Measurements from ENCODE around the gene KRT75.

Gene KRT75

DNA sequence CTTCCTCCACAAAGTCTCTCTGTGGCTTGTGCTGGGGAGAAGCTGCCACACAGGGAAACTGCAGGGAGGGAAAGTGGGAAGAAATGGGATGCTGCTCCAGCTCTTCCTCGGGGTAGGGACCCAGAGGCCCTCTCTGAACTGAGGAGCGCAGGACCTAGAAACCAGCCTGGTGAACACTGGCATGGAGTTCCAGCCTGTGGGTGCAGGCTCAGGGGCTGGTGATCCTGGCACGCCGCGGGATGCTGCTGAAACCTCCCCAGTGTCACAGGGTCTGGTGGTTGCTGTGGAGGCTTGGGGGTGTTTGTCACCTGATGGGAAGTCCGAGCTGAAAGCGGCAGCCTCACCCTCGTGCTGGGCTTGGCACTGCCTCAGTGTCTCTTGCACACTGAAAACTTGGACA lies 5.2 kb upstream of the KRT75 start:
- no peak for DNase-seq

DNA sequence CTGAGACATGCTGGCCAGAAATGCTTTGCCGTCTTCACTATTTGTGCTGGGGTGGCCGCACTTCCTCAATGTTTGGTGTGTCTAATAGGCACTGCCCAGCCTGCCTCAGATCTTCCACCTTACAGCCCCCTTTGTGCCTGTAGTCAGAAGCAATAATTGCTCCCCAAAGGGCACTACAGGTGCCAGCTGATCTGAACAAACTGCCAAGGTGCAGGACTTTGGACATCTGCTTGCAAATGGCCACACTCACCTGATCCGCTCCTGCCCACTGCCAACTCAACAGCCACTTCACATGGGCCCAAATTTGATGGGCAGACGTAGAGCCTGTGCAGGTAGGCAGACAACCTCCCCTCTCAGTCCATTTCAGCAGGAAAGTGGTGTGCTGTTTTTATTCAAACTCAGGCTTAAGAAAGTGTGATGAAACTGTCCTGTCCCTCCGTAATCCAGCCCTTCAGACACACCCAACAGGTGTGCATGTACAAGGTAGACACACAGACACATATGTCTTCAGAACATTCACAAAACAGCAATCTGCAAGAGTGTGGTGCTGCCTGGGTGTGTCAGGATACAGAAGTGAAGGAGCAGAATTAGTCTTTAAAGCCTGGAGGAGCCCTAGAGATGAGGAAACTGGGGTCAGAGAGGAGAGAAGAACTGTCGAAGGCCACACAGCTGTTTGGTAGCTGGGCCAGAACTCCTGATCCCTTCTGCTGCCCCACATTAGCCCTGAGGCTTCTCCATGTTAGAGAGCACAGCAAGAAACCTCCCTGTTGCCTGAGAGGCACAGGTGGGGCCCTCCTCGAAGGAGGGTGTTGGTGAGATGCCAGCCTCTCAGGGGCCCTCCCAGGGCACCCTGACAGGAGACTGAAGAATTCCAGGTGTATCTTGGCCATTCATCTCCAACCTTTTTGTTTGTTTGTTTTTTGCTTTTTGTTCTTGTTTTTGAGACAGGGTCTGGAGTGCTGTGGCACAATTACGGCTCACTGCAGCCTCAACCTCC lies 4.4 kb upstream of the KRT75 start:
- DNase-seq: no peak

DNA sequence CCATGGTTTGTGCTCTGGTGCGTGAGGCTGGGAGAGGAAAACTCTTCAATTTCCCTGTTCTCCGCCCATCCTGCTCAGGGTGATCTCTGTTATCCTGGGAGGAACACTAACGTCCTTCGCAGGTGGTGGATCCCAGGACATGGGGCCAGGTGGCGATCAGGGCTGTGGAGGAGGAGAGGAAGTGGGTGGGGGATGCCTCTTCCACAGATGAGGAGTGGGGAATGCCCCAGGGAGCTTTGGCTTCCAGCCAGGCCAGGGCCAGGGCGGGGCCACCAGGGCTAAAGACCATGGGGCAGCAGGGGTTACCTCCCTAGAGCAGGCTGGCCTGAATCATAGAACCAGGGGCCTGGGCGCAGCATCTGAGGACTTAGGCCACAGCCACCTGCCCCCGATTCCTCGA lies 3.3 kb upstream of the KRT75 start:
- DNase-seq: no peak

DNA sequence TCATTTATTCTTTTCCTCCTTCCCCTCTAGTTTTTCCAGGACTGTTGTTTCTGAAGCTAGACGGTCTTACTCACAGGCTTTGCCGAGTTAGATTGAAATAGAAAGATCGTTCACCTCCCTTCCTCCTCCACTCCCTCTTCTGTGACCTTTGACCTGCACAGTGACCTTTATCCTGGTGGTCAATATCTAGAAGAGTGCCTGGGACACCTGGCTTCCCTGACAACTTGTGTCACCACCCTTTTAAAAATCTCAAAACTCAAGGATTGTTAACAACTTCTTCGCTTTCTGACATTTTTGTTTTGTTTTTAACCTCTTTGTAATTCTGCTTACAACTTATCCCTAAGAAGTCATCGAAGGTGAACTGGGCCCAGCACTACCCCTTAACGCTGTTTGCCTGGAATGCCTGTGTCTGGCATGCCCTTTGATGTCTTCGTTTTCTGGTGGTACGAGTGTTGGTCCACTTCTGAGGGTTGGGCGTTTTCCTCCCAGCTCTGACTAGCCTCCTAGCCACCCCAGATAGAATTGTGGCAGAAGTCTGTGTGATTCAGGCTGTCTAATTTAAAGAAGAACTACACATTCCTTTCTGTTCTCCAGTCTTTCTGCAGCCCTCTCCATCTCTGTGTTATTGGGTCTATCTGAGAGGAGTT lies 2.8 kb upstream of the KRT75 start:
- DNase-seq: no peak

DNA sequence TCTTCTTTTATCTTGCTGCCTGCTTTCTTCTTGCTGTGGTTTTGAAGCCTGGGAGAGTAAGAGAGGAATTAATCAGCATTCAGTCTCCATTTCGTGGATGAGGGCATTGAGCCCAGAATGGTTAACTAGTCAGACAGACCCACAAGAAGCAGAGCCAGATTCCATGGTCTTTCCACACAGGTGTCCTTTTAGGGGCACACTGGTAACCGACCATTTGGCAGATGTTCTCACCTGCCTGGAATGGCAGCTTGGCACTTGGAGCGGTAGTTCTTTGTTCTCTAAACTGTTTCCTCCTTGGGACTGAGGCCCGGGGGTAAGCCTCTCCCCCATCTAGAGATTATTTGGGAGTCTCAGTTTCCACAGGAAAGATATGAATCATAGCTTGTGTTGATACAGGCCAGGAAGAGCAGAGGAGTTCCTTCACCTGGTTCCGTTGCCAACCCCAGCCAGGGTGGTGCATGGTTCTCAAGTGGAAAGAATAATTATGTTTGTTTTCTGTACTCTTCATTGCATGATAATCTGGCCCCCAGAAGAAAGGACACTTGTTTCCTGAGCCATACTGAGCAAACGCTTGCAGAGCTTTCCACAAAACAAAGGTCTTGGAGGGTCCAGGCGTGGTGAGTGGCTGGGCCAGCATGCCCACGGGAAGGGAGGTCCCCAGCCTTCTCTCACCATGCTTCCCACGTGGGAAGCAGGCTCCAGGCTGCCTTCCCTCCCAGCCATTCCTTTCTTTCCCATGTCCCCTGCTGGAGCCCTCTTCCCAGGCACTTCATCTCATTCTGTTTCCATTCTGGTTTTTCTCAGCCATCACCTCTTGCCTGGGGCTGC lies 2.0 kb upstream of the KRT75 start:
- no peak for DNase-seq

DNA sequence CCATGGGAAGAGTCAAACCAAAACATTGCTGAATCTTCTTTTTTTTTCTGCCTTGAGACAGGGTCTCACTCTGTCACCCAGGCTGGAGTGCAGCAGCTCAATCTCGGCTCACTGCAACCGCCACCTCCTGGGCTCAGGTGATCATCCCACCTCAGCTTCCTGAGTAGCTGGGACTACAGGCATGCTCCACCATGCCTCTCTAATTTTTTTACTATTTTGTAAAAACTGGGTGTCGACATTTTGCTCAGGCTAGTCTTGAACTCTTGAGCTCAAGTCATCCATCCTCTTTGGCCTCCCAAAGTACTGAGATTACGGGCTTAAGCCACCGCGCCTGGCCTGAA lies 1.5 kb upstream of the KRT75 start:
- no peak for DNase-seq

DNA sequence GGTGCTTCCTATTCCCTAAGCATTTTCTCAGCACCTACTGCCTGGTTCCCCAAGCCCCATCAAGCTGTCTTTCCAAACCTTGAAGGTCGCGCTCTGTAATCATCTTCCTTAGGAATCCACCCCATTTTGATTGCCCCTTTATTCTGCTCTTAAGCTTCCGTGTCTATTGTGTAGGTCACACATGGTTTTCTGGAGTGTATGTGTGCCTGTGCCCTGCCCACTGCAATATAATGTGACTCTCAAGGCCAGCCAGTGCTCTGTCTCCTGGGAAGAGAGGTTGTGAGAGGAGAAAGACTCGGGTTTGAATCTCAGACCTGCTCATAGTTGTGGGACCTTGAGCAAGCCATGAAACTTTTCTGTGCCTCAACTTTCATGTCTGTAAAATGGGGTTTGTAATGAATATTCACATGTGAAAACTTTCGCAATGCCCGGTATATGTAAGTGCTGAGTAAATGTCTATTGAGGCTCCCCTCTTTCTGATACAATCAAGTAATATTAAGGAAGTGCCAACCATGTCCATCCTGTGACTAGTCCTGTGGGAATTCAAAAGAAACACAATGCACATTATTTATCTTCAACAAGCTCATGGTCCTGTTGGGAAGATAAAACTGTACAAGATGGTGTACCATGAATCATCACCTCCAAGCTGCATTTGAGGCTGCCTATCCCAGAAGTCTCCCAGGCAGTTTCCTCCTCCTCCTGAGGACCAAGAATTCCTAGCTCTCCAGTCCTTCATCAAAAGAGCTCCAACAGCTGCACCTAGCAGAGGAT lies 774 bp upstream of the KRT75 start:
- DNase-seq: no peak

DNA sequence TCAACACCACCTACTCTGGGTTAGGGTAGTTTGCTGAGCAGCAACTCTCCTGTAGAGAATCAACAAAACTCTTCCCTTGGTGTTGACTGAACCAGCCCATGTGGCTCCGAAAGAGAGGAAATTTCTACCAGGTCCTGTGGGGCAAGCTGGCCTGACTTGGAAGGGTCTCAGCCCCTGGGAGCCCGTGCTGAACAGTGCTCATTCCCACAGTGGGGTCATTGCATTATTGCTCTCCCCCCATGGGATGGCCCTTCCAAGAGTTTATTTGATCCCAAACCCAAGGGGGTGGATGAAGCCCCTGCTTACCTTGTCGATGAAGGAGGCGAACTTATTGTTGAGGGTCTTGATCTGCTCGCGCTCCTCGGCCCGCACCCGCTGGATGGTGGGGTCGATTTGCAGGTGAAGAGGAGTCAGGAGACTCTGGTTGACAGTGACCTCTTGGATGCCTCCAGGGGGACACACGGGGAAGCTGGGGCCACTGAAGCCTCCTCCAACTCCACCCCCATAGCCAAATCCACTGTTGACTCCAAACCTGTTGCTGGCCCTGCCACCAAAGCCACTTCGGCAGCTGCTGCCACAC lies 580 bp downstream of the KRT75 start:
- DNase-seq: no peak

DNA sequence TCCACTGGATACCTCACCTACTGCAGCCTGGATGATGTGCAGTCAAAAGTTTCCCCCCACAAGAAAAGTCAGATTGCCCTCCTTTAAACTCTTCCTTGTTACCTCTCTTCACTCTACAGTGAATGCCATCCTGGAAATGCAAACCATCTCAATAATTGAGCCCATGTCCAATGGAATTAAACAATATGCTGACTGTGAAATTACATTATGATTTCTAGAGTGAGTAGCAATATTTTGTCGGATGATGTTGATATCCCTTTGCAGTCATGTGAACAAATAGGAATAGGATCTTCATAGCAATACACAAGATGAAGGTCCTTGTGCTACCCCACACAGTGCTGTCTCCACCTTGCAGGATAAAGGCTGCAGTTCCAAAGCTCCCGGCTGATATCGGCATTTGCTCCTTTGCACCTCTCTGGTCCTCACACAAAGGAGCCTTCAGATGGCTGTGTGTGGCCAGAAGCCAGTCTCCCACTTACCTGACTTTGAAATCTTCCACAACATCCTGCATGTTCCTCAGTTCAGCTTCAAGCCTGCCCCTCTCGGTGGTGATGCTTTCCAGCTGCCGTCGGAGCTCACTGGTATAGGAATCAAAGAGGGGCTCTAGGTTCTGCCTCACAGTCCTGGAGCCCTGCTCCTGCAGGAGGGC lies 1.5 kb downstream of the KRT75 start:
- DNase-seq: no peak

DNA sequence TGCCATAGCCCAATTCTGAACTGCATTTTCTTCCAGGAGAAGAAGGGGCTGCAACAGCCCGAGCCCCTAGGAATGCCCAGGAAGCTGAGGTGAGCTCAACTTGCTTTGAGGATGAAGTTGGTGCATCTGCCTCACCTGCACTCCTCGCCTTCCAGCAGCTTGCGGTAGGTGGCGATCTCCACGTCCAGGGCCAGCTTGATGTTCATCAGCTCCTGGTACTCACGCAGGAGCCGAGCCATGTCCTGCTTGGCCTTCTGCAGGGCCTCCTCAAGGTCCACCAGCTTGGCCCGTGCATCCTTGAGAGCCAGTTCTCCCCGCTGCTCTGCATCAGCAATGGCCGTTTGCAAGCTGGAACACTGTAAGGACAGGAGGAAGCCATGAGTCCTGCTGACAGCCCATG lies 6.0 kb downstream of the KRT75 start:
- no peak for DNase-seq

DNA sequence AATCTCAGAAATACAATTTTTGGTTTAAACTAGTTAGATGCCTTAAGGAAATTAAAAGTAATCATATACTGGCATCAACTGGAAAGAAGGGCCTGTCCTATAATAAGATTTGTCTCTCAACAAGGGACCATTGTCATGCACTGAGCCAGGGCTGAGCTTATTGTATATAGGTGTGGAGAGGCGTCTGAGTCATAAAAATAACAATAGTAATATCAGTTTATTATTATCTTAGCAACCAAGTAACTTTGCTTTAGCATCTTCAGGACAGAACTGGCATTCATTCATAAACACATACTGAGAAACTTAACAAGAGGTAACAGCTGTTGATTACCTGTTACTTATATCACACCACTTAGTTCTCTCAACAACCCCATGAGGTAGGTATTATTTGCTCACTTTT lies 7.1 kb downstream of the KRT75 start:
- DNase-seq: no peak

DNA sequence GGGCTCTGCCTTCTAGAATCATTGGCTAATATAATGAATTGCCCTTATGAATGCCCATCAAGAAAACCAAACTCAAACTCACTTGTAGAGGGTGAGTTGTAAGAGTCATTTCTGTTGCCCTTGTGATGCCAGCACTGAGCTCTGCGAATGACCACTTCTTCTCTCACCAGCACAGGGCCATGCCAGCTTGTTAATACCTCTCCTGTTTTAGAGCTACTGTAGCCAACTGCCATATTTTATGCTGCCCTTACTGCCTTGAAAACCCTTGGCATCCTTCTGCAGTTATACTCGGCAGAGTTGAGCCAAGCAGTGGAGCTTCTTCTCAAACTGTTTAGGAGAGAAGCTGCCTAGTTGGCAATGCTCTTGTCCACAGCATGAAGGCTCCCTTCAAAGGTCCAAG lies 8.1 kb downstream of the KRT75 start:
- DNase-seq: no peak

DNA sequence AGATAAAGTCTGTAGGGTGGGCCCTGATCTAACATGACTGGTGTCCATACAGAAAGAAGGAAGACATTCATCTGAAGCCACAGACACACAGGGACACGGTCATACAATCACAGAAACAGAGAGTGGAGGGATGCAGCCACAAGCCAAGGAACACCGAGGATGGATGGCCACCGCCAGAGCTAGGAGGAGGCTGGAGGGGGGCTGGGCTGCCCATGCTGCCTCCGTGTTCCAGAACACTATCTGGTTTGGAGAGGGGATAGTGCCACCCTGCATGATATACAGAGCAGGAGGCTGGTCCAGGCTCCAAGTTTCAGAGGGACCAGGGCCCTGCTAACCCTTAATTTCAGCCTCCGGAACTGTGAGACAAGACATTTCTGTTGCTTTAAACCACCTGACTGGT lies 8.7 kb downstream of the KRT75 start:
- DNase-seq: no peak

DNA sequence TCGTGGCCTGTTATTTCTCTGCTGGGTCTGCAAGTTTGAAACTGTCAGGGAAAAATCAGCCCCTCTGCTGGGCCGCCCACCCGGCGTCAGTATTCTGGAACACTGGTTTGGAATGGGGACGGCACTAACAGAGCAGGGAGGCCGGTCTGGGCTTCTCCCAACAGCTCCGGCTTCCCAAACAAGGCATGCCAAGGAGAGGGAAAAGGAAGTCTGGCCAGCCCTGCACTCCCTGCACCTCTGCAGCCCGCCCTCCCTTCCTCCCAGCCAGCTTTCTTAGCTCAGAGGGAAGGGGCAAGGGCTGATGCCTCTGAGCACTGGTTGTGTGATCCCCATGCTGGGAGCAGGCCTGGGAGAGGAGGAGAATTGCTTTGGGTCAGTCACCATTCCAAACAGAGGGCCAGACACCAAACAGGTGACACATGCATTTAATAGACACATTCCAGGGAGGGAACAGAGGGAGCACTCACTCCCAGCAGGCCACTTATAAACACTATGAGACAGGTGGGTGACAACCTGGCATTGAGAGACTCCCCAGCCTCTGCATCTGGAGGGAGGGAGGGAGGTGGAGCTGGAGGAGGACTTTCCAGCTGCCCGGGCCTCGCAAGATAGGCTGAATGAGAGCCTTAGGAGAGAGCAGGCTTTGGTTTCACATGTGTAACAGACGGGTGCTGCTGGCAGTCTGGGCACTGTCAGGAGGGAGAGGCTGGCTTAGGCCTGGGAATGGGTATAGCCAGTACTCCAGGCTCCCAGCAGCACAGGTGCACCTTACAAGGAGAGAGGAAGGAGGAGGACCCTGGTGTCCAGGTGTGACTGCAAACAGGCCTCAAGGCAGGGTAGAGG lies 10.3 kb downstream of the KRT75 start:
- DNase-seq: no peak

DNA sequence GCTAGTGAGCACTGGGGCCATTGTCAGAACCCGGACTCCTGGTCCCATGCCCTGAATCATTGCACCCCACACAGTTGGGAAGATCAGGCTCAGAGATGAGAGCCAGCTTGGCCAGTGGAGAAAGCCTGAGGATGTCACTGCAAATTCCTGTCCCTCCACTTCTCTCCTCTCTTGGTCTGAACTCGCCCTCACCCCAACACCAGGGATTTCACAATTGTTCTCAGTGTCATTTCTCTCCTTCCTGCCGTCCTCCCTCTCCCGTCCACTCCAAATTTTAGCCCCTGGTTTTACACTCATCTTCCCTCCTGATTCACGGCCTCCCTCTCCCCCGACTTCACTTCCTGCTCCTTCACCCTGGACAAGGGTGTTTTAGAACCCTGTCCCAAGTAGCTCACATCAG lies 11.1 kb downstream of the KRT75 start:
- DNase-seq: no peak

DNA sequence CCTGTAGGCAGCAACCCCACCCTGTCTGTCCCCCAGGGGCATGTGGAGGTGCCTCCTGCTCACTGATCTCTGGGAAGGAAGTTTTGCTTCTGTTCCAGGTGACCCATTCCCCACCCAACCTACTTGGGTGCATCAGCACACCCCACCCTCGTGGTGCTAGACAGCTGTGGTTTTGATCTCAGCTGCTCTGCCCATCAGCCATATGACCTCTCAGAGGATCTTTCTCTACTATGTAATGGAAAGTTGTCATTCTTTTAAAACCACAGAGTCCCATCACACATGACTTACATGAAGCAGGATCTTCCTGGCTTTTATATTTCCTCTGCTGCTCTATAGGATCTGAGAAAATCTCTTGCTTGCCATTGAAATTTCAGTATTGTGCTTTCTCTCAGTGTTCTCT lies 14.5 kb downstream of the KRT75 start:
- DNase-seq: no peak

DNA sequence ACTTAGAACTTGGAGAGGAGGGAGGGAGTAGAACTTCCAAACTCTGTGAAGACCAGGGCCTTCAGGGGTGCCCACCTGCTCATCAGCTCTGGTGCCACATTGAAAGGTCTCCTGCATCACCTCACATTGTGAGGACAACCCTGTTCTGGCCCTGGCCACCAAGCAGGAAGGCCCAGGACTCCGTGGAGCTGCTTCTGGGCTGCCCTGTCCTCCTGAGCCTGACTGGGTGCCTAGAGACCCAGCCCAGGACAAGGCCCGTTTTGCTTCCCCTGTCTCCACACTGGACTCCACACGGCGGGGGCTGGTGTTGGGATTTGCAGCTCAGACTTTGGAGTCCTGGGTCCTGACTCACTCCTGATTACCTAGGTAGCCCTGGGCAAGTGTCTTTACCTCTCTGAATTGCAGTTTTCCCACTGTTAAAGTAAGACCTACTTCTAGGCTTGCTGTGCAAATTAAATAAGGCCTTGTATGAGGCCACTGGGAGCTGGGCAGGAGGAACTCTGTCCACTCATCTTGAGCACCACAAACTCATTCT lies 15.5 kb downstream of the KRT75 start:
- DNase-seq: no peak

DNA sequence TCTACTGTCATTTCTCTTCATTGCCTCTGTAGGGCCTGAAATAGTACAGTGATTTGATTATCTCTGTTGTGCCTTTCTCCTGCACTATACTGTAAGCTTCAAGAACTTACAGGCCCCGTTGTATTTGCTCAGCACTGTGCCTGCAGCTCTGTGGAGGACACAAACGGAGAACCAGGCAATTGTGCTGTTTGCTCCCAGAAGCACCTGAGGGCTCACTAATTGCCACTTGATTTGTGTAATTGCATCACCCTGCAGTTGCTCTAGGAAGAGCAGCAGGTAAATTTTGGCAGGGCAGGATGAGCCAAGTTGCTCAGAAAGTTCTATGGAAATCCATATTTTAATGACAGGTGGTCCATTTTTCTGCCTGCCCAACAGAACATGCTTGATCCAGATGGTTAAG lies 16.4 kb downstream of the KRT75 start:
- DNase-seq: peak; percentile 74

DNA sequence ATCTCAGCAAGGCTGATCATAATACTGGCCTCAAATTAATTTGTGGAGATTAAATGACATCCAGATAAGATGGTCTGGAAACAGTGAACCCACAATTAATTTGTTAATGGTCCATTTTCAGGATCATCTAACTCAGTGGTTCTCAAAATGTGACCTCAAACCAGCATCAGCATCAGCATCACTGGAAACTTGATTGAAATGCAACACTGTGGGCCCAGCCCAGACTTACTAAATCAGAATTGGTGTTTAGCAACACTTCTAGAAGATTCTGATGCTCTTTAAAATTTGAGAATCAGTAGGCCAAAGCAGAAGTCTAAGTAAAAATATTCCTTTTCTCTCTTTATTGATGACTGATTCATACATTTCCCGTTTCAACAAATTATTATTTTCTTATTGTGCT lies 17.4 kb downstream of the KRT75 start:
- DNase-seq: no peak

DNA sequence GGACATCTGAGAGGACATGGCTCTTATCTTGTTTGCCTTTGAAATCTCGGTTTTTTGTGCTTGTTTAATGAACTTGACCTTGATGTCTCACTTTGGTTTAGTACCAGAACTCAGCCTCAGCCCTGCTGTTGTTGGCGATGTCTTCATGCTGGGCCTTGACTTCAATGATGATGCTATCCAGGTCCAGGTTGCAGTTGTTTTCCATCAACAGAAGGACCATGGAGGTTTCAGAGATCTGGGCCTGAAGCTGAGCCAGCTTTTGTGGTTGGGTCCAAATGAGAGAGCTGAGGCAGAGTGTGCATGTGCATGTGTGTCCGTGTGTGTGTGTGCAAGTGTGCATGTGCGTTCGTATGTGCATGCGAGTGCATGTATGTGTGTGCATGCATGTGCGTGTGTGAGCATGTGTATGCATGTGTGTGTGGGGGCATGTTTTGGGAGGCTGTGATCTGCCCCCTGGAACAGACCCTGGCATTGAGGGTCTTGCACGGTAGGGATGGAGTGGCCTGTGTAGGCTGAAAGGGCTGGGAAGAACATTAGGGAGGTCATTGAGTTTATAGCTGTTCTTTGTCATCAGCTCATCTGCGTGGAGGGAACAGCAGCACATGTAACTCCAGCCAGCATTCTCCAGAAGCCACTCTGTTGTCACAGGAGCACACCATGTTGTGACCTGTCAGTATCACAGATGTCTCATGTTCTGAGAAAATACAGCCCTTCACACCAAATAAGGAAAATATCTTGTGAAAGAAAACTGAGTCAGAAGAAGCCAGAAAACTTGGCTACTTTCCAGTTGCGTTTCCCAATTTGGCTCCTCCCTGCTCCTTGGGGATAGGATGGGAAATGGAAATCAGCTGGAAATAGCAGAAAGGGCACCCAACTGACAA lies 18.1 kb downstream of the KRT75 start:
- no peak for DNase-seq
